ENCODE data around the gene MARCKS. TPM values are rescaled to one million over a fixed set of nuclear protein-coding genes. Genes with fewer than 3 reads are reported as not detected.
A peak's percentile ranks its signal among the peaks of the same experiment; 100 is the strongest.

MARCKS gene, protein sequence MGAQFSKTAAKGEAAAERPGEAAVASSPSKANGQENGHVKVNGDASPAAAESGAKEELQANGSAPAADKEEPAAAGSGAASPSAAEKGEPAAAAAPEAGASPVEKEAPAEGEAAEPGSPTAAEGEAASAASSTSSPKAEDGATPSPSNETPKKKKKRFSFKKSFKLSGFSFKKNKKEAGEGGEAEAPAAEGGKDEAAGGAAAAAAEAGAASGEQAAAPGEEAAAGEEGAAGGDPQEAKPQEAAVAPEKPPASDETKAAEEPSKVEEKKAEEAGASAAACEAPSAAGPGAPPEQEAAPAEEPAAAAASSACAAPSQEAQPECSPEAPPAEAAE
- 93.2 and 106 TPM in 2 replicates for total RNA-seq (2021)
- percentile 94 among the genes with signal in this experiment for Bru-seq, nascent RNA
- percentile 99 among the genes with signal in this experiment for BruChase-seq, experiment 1, labeled RNA remaining after a 2-hour chase
- BruChase-seq, experiment 2, labeled RNA remaining after a 6-hour chase: percentile 99 among the genes with signal in this experiment
- long read RNA-seq, full-length matches to known transcripts: 218 of 258 reads
- long read RNA-seq, partial matches to known transcripts: 33 of 258 reads
- long read RNA-seq, other reads (novel, unspliced or antisense): 7 of 258 reads

GRCh38 chr6:113856625-113857555 lies at the start of gene MARCKS:
TSS of gene MARCKS (plus strand) at chr6:113857345. CDS start at chr6:113857746, 401 bp downstream.
- H3K36me3 ChIP-seq (ENCODE audit: low read depth): peaks cover 24% of the 10 kb centered on the region
- peak within 1 kb of the TSS; percentile 74 for H2AFZ ChIP-seq
- peaks cover 43% of the 10 kb centered on the region for H3K79me2 ChIP-seq (ENCODE audit: low read depth)
- peaks cover 5% of the 10 kb centered on the region; the same call in 1 of the 2 replicates for H4K20me1 ChIP-seq (ENCODE audit: insufficient read depth)
- TF ChIP-seq, protein P1, sequence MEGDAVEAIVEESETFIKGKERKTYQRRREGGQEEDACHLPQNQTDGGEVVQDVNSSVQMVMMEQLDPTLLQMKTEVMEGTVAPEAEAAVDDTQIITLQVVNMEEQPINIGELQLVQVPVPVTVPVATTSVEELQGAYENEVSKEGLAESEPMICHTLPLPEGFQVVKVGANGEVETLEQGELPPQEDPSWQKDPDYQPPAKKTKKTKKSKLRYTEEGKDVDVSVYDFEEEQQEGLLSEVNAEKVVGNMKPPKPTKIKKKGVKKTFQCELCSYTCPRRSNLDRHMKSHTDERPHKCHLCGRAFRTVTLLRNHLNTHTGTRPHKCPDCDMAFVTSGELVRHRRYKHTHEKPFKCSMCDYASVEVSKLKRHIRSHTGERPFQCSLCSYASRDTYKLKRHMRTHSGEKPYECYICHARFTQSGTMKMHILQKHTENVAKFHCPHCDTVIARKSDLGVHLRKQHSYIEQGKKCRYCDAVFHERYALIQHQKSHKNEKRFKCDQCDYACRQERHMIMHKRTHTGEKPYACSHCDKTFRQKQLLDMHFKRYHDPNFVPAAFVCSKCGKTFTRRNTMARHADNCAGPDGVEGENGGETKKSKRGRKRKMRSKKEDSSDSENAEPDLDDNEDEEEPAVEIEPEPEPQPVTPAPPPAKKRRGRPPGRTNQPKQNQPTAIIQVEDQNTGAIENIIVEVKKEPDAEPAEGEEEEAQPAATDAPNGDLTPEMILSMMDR (conservative IDR thresholded peaks at IDR 0.05): no peak
- no peak for TF ChIP-seq EZH2 (IDR thresholded peaks at IDR 0.05; ENCODE audit: low read depth)
- H3K4me1 ChIP-seq (replicated peaks; ENCODE audit: insufficient read depth): peaks cover 38% of the 10 kb centered on the region
- H3K4me2 ChIP-seq: peak within 1 kb of the TSS; percentile 79
- peaks cover 42% of the 10 kb centered on the region for H3F3A ChIP-seq (ENCODE audit: insufficient read depth, low read depth)
- H3K9me2 ChIP-seq (ENCODE audit: insufficient read depth): no peaks in the 10 kb centered on the region
- peak; percentile 77 to 79 for DNase-seq
- intact Hi-C loops (cut with micrococcal nuclease; ENCODE audit: unreplicated experiment): loop anchor here (1.0 to 5.0 kb wide), 7 partner anchors 94 to 980 kb away; no protein-coding TSS in a partner anchor
- 0 out of 2 replicates have a peak, but pooled peaks cover 3% of the 10 kb centered on the region for H3K9me3 ChIP-seq (ENCODE audit: insufficient read depth, low read depth)
- H3K27me3 ChIP-seq (ENCODE audit: insufficient read depth, low read depth): no peaks in the 10 kb centered on the region
- POLR2A ChIA-PET (ENCODE audit: unreplicated experiment): no interaction called here
- CTCF ChIA-PET: no interaction called here
- no TSS peak for BruUV-seq (replicated peaks)
- H3K27ac ChIP-seq: peak within 1 kb of the TSS; percentile 98
- peak within 1 kb of the TSS; percentile 100 for H3K4me3 ChIP-seq

DNA sequence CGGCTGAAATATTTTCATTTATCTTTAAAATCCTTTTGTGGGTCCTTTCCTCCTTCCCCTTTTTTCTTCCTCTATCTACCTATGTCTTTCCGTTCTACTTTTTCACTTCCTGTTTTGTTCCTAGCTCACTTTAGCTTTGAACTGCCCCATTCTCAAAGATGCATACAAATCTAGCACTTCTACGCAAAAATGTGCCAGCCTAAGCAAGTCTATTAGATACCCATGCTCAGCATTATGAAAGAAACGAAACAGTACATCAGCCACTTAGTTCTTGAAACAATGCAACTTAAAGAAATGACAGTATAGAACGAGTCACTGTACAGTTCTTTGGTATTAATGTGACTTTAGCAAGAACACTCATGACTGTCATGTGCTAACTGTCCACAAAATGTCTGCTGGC lies 47.3 kb upstream of the MARCKS start:
- no TSS peak for BruUV-seq (replicated peaks)
- H3K9me2 ChIP-seq (ENCODE audit: insufficient read depth): no peaks in the 10 kb centered on the region
- no peak overlapping the region for H3K27ac ChIP-seq
- H3K27me3 ChIP-seq (ENCODE audit: insufficient read depth, low read depth): no peaks in the 10 kb centered on the region
- no peak overlapping the region for H2AFZ ChIP-seq
- TF ChIP-seq, protein P1 (conservative IDR thresholded peaks at IDR 0.05): no peak
- no peak for TF ChIP-seq EZH2 (IDR thresholded peaks at IDR 0.05; ENCODE audit: low read depth)
- peaks cover 4% of the 10 kb centered on the region; the same call in 1 of the 2 replicates for H3K9me3 ChIP-seq (ENCODE audit: insufficient read depth, low read depth)
- ChIA-PET POLR2A (ENCODE audit: unreplicated experiment) (no interaction called here), CTCF (no interaction called here)
- H3K36me3 ChIP-seq (ENCODE audit: low read depth): no peaks in the 10 kb centered on the region
- no peak overlapping the region for H3K4me3 ChIP-seq
- H4K20me1 ChIP-seq (ENCODE audit: insufficient read depth): no peaks in the 10 kb centered on the region
- H3K4me2 ChIP-seq: no peak overlapping the region
- intact Hi-C loops (cut with micrococcal nuclease; ENCODE audit: unreplicated experiment): no loop called here
- H3F3A ChIP-seq (ENCODE audit: insufficient read depth, low read depth): no peaks in the 10 kb centered on the region
- no peaks in the 10 kb centered on the region for H3K79me2 ChIP-seq (ENCODE audit: low read depth)
- no peaks in the 10 kb centered on the region for H3K4me1 ChIP-seq (replicated peaks; ENCODE audit: insufficient read depth)
- DNase-seq: no peak

DNA sequence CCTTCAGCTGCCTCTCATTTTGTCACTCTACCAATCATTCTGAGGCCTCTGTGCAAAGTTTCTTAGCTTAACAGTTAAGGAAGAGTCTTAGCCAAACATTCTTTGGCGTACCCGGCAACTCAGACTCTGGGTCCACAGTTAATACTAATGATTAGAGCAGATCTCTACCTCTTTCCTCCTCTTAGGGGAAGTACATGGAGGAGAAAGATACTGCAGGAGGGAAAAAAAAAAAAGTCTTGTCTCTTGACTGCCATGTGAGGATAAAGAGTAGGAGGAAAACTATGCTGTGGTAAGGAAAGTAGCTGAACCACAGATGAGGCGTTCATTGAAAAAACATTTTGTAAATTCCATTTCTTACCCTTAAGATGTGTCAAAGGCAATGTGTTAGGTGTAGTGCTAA lies 44.0 kb upstream of the MARCKS start:
- Histone ChIP-seq H3K36me3 (ENCODE audit: low read depth) (no peaks in the 10 kb centered on the region), H3K4me3 (no peak overlapping the region), H3K27me3 (ENCODE audit: insufficient read depth, low read depth) (no peaks in the 10 kb centered on the region), H3K79me2 (ENCODE audit: low read depth) (no peaks in the 10 kb centered on the region), H3F3A (ENCODE audit: insufficient read depth, low read depth) (no peaks in the 10 kb centered on the region), H3K4me1 (replicated peaks; ENCODE audit: insufficient read depth) (no peaks in the 10 kb centered on the region), H3K9me3 (ENCODE audit: insufficient read depth, low read depth) (peaks cover 4% of the 10 kb centered on the region; the same call in 1 of the 2 replicates), H3K9me2 (ENCODE audit: insufficient read depth) (no peaks in the 10 kb centered on the region), H2AFZ (peak overlapping the region; percentile 53), H3K4me2 (no peak overlapping the region), H4K20me1 (ENCODE audit: insufficient read depth) (no peaks in the 10 kb centered on the region), H3K27ac (no peak overlapping the region)
- DNase-seq: no peak
- ChIA-PET POLR2A (ENCODE audit: unreplicated experiment) (no interaction called here), CTCF (no interaction called here)
- TF ChIP-seq, protein P1 (conservative IDR thresholded peaks at IDR 0.05): no peak
- no peak for TF ChIP-seq EZH2 (IDR thresholded peaks at IDR 0.05; ENCODE audit: low read depth)
- intact Hi-C loops (cut with micrococcal nuclease; ENCODE audit: unreplicated experiment): no loop called here
- BruUV-seq (replicated peaks): no TSS peak
